Kidney epithelial cell (primary cell): ENCODE results near the gene TRPM8. TPM values are rescaled to one million over a fixed set of nuclear protein-coding genes. Genes with fewer than 3 reads are reported as not detected.

ENCODE experiments used
- DNase-seq: peaks from one replicate; pipeline ENCODE4 v3.0.0-alpha.2; 2010; ENCODE audit warnings: low read depth
- H3K27me3 ChIP-seq: 2 replicates; pipeline ENCODE4 v1.6.0; 2011; ENCODE audit warnings: low read length; ENCODE audit not compliant: control insufficient read depth, insufficient read depth
- H3K36me3 ChIP-seq: 2 replicates; pipeline ENCODE4 v1.5.1; 2011; ENCODE audit warnings: low read length; ENCODE audit not compliant: control insufficient read depth, insufficient read depth
- H3K4me3 ChIP-seq: 2 replicates; pipeline ENCODE4 v1.5.1; 2011; ENCODE audit warnings: low read depth, mild to moderate bottlenecking, control low read depth, low read length
- total RNA-seq: library from RNA; depleted of rRNA; stranded (reverse); fragments of >200 nt; gene quantifications from 2 replicates; pipeline ENCODE4 v1.2.3, GENCODE V29; 2015
- TF ChIP-seq, protein P1 (sequence below): IDR thresholded peaks from 2 replicates; pipeline ENCODE4 v1.5.1; 2011; ENCODE audit warnings: mild to moderate bottlenecking, moderate library complexity, low read length, control low read depth, inconsistent platforms; ENCODE audit not compliant: insufficient read depth, poor library complexity, severe bottlenecking

Gene TRPM8
- total RNA-seq, 1 donor from 2014 or later = 0.96 TPM

DNA sequence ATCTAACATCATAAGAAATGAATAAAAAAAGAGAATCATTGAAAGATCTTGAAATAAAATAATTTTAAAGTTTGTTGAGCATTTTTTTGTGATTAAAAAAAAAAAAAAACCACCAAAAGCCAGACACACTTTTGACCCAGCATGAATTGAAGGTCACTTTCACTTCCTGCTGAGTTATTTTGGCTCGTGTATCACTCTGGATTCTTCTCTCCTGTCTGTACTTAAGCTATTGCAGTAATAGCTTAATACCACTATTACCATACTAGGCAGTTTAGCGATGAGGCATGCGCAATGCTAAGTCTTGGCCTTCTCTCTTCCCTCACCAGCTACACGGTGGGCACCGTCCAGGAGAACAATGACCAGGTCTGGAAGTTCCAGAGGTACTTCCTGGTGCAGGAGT lies 78.8 kb downstream of the TRPM8 start:
- H3K27me3 ChIP-seq = no peaks in the 10 kb centered on the region
- no peaks in the 10 kb centered on the region for H3K36me3 ChIP-seq
- no peak overlapping the region for H3K4me3 ChIP-seq
- DNase-seq = no peak
- TF ChIP-seq, protein P1, sequence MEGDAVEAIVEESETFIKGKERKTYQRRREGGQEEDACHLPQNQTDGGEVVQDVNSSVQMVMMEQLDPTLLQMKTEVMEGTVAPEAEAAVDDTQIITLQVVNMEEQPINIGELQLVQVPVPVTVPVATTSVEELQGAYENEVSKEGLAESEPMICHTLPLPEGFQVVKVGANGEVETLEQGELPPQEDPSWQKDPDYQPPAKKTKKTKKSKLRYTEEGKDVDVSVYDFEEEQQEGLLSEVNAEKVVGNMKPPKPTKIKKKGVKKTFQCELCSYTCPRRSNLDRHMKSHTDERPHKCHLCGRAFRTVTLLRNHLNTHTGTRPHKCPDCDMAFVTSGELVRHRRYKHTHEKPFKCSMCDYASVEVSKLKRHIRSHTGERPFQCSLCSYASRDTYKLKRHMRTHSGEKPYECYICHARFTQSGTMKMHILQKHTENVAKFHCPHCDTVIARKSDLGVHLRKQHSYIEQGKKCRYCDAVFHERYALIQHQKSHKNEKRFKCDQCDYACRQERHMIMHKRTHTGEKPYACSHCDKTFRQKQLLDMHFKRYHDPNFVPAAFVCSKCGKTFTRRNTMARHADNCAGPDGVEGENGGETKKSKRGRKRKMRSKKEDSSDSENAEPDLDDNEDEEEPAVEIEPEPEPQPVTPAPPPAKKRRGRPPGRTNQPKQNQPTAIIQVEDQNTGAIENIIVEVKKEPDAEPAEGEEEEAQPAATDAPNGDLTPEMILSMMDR = no peak

DNA sequence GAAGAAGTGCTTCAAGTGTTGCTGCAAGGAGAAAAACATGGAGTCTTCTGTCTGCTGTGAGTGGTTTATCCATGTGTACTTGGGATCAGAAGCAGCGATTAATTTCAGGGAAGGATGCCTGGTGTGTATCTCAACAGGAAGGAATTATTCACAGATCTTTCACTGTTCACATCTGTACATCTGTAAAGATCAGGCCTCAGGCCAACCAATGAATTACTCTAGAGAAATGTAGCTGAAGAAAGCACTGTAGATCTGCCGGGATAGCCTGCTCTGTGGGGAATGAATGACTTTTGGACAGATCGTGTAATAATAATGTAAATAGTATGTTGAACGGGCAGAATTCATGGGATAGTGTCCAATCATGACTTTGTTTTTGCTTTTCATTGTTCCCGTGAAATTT lies 79.3 kb downstream of the TRPM8 start:
- H3K27me3 ChIP-seq = no peaks in the 10 kb centered on the region
- H3K36me3 ChIP-seq = no peaks in the 10 kb centered on the region
- H3K4me3 ChIP-seq = no peak overlapping the region
- TF ChIP-seq, protein P1 = no peak
- DNase-seq = no peak

DNA sequence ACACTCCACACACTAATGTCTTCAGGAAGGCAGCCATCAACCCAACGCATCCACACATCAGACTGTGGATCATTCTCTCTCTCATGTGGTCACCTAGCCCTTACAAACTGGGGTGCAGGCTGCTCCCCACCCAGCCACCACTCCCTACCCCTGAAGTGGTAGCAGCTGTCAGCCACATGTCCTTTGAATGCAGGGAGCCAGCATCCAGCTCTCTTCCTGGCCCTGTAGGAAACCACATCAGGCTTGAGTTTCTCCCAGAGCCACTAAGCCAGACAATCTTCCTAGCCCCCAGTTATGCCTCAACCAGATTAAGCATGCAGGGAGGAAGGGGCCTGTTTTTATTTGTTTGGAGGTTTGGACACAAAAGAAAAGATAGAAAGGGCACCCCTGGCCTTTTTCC lies 80.5 kb downstream of the TRPM8 start:
- H3K36me3 ChIP-seq = no peaks in the 10 kb centered on the region
- no peak for DNase-seq
- H3K27me3 ChIP-seq = no peaks in the 10 kb centered on the region
- TF ChIP-seq, protein P1 = no peak
- H3K4me3 ChIP-seq = no peak overlapping the region

DNA sequence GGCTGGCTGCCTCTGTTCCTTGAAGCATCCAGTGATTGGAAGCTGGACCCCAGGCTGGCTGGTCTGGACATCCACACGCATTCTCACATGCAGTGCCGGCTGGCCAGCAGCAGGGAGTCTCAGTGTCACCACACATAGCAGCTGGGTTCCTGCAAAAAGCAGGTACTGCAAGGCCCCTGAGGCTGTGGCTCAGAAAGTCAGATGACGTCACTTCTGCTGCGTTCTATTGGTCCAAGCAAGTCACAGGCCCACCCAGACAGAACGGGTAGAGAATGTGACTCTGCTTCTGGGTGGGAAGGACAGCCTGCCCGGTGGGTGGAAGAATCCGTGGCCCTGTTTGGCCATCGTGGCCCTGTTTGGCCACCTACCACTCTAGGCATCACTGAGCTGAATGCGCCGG lies 82.0 kb downstream of the TRPM8 start:
- Histone ChIP-seq H3K27me3 (no peaks in the 10 kb centered on the region), H3K4me3 (no peak overlapping the region), H3K36me3 (no peaks in the 10 kb centered on the region)
- TF ChIP-seq, protein P1 = no peak
- DNase-seq = no peak

DNA sequence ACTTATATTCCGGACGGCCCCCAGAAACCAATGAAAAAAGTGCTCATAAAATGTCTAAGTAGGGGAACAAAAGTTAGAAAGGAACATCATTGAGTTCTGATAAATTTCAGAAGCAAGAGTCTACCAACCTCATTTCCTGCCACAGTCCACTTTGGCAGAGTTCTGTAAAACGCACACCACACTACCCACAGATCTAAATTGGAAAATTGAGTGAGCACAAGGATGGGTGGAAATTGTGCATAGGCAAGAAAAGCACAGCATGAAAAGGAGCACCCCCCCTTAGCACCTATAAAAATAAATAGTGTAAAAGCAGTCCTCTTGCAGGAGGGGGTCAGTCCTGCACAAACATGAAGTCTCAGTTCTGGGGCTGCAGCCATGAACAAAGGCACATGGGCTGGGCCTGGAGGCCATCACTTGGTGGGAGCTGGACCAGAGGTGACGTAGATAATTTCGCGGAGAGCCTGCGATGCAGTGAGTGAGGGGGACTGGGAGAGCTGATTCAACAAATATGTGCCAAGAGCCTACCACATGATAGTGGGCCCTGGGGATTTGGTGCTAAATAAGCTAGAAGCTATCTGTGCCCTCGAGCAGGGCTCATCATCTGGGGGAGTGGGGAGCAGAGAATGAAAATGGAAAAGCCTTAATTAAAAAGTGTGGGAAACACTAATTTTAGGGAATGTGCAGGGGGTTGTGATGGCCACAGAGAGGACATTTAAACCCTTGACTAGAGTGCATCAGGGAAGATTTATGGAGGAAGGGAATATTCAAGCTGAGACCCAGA lies 84.4 kb downstream of the TRPM8 start:
- no peaks in the 10 kb centered on the region for H3K27me3 ChIP-seq
- H3K4me3 ChIP-seq = no peak overlapping the region
- TF ChIP-seq, protein P1 = no peak
- DNase-seq = no peak
- no peaks in the 10 kb centered on the region for H3K36me3 ChIP-seq

DNA sequence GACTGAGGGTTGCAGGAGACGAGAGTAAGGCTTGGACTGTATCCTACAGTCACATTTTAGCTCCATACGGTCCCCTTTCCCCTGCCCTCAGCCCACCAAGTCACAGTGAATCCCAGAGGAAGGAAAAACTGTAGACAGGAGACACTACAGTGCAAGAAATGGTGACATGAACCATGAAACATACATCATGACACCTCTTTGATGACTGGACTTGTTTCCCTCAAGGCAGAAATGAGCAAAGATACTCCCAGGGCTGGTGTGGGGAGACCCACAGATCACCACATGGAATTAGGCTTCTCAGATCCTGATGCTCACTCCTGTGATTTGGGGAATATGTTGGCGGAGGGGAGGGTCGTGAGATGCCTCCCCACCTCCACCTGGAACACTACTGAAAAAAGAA lies 85.1 kb downstream of the TRPM8 start:
- H3K27me3 ChIP-seq = no peaks in the 10 kb centered on the region
- DNase-seq = no peak
- TF ChIP-seq, protein P1 = no peak
- H3K36me3 ChIP-seq = no peaks in the 10 kb centered on the region
- no peak overlapping the region for H3K4me3 ChIP-seq
